Stomach smooth muscle (tissue), 2 donors: ENCODE measurements around the gene PIK3R6.

Experiments used
- H3K27ac ChIP-seq: one replicate; pipeline ENCODE4 v1.7.0; 2013; ENCODE audit warnings: mild to moderate bottlenecking, low read length, inconsistent platforms
- H3K27me3 ChIP-seq, 2 donors: one replicate each; pipeline ENCODE4 v1.7.0; 2013; ENCODE audit warnings: low read length in 2 of 2; ENCODE audit not compliant: insufficient read depth in 2 of 2, control insufficient read depth in 1 of 2
- H3K36me3 ChIP-seq, 2 donors: one replicate each; pipeline ENCODE4 v1.7.0; 2013; ENCODE audit warnings: low read length in 2 of 2; ENCODE audit not compliant: control insufficient read depth in 2 of 2, insufficient read depth in 2 of 2
- H3K4me1 ChIP-seq: one replicate; pipeline ENCODE4 v1.7.0; 2013; ENCODE audit warnings: low read length; ENCODE audit not compliant: control insufficient read depth, insufficient read depth
- H3K4me3 ChIP-seq, 2 donors: one replicate each; pipeline ENCODE4 v1.7.0; 2013; ENCODE audit warnings: low read length in 2 of 2
- H3K9ac ChIP-seq, 2 donors: one replicate each; pipeline ENCODE4 v1.7.0; 2013; ENCODE audit warnings: low read length in 2 of 2, mild to moderate bottlenecking in 1 of 2
- H3K9me3 ChIP-seq, 2 donors: one replicate each; pipeline ENCODE4 v1.7.0; 2013; ENCODE audit warnings: low read length in 2 of 2; ENCODE audit not compliant: control insufficient read depth in 2 of 2
- donor health status: healthy.
- donor health status: Pancreatic carcinoma.

The PIK3R6 gene

GRCh38 chr17:8801135-8801840 is 66.2 kb downstream of the PIK3R6 start:
- H3K27ac ChIP-seq = no peak overlapping the region
- no peak overlapping the region for H3K9ac ChIP-seq
- no peaks in the 10 kb centered on the region for H3K9me3 ChIP-seq
- H3K4me3 ChIP-seq = no peak overlapping the region
- no peaks in the 10 kb centered on the region for H3K36me3 ChIP-seq
- no peaks in the 10 kb centered on the region for H3K4me1 ChIP-seq
- H3K27me3 ChIP-seq = peaks cover 10 to 27% of the 10 kb centered on the region in 2 donors

GRCh38 chr17:8800656-8801055 is 66.8 kb downstream of the PIK3R6 start:
- no peaks in the 10 kb centered on the region for H3K9me3 ChIP-seq
- no peak overlapping the region for H3K9ac ChIP-seq
- no peak overlapping the region for H3K4me3 ChIP-seq
- H3K4me1 ChIP-seq = no peaks in the 10 kb centered on the region
- peaks cover 10 to 27% of the 10 kb centered on the region in 2 donors for H3K27me3 ChIP-seq
- no peaks in the 10 kb centered on the region for H3K36me3 ChIP-seq
- H3K27ac ChIP-seq = no peak overlapping the region

- no peaks in the 10 kb centered on the region for H3K36me3 ChIP-seq
- H3K9ac ChIP-seq = no peak overlapping the region
- H3K27me3 ChIP-seq = peaks cover 10 to 27% of the 10 kb centered on the region in 2 donors
- H3K27ac ChIP-seq = no peak overlapping the region
- no peaks in the 10 kb centered on the region for H3K9me3 ChIP-seq
- no peaks in the 10 kb centered on the region for H3K4me1 ChIP-seq
- no peak overlapping the region for H3K4me3 ChIP-seq
Observed at GRCh38 chr17:8799570-8800212, 67.8 kb downstream of the PIK3R6 start.

GRCh38 chr17:8798846-8799569 is 68.5 kb downstream of the PIK3R6 start, which contains the start of gene MFSD6L:
MFSD6L (minus strand) TSS chr17:8799365; CDS start chr17:8799120, 245 bp downstream.
- Histone ChIP-seq H3K4me3 (no peak within 1 kb of the TSS), H3K9me3 (no peaks in the 10 kb centered on the region), H3K4me1 (no peaks in the 10 kb centered on the region), H3K9ac (no peak within 1 kb of the TSS), H3K27me3 (peaks cover 10 to 27% of the 10 kb centered on the region in 2 donors), H3K27ac (no peak within 1 kb of the TSS), H3K36me3 (no peaks in the 10 kb centered on the region)

- no peak overlapping the region for H3K27ac ChIP-seq
Observed at GRCh38 chr17:8798176-8798845, 69.2 kb downstream of the PIK3R6 start.

GRCh38 chr17:8797621-8798175 is 69.8 kb downstream of the PIK3R6 start:
- H3K36me3 ChIP-seq = no peaks in the 10 kb centered on the region
- peaks cover 10 to 22% of the 10 kb centered on the region in 2 donors for H3K27me3 ChIP-seq
- no peak overlapping the region for H3K9ac ChIP-seq
- no peaks in the 10 kb centered on the region for H3K4me1 ChIP-seq
- no peaks in the 10 kb centered on the region for H3K9me3 ChIP-seq
- no peak overlapping the region for H3K4me3 ChIP-seq
- H3K27ac ChIP-seq = no peak overlapping the region

More at GRCh38 chr17:8798176-8798845, 69.2 kb downstream of the PIK3R6 start:
- H3K36me3 ChIP-seq = no peaks in the 10 kb centered on the region
- peaks cover 10 to 22% of the 10 kb centered on the region in 2 donors for H3K27me3 ChIP-seq
- no peak overlapping the region for H3K4me3 ChIP-seq
- H3K9me3 ChIP-seq = no peaks in the 10 kb centered on the region
- no peak overlapping the region for H3K9ac ChIP-seq
- no peaks in the 10 kb centered on the region for H3K4me1 ChIP-seq

- no peaks in the 10 kb centered on the region for H3K4me1 ChIP-seq
- peaks cover 4 to 9% of the 10 kb centered on the region in 2 donors for H3K9me3 ChIP-seq
- no peaks in the 10 kb centered on the region for H3K36me3 ChIP-seq
- no peak overlapping the region for H3K27ac ChIP-seq
- peaks cover 8 to 15% of the 10 kb centered on the region in 2 donors for H3K27me3 ChIP-seq
- no peak overlapping the region for H3K4me3 ChIP-seq
- H3K9ac ChIP-seq = no peak overlapping the region
Observed at GRCh38 chr17:8794636-8795035, 72.8 kb downstream of the PIK3R6 start.

- H3K4me3 ChIP-seq = no peak overlapping the region
- no peaks in the 10 kb centered on the region for H3K36me3 ChIP-seq
- peaks cover 4 to 9% of the 10 kb centered on the region in 2 donors for H3K9me3 ChIP-seq
- H3K4me1 ChIP-seq = no peaks in the 10 kb centered on the region
- peaks cover 5 to 7% of the 10 kb centered on the region in 2 donors for H3K27me3 ChIP-seq
- H3K9ac ChIP-seq = no peak overlapping the region
- no peak overlapping the region for H3K27ac ChIP-seq
Observed at GRCh38 chr17:8793649-8794048, 73.8 kb downstream of the PIK3R6 start.

- H3K9me3 ChIP-seq = peaks cover 4 to 9% of the 10 kb centered on the region in 2 donors
- no peak overlapping the region for H3K4me3 ChIP-seq
- no peaks in the 10 kb centered on the region for H3K4me1 ChIP-seq
- H3K36me3 ChIP-seq = no peaks in the 10 kb centered on the region
- peaks cover 0 to 1% of the 10 kb centered on the region in 2 donors for H3K27me3 ChIP-seq
- no peak overlapping the region for H3K9ac ChIP-seq
- H3K27ac ChIP-seq = no peak overlapping the region
Observed at GRCh38 chr17:8792646-8793045, 74.8 kb downstream of the PIK3R6 start.

- Histone ChIP-seq H3K27ac (no peak overlapping the region), H3K27me3 (no peaks in the 10 kb centered on the region), H3K4me3 (no peak overlapping the region), H3K9me3 (peaks cover 4 to 9% of the 10 kb centered on the region in 2 donors), H3K4me1 (no peaks in the 10 kb centered on the region), H3K36me3 (no peaks in the 10 kb centered on the region), H3K9ac (no peak overlapping the region)
Observed at GRCh38 chr17:8791910-8792270, 75.6 kb downstream of the PIK3R6 start.
